NCI-H1436 treated with DMSO at 0.1 percent for 48 hours (cell line): Measurements from ENCODE around the gene PTTG1.

Source experiments
- DNase-seq: peaks from one replicate; lab custom pipeline; 2025; lab: John Stamatoyannopoulos, UW

Gene PTTG1

GRCh38 chr5:160421625-160422258 is at the start of gene PTTG1:
PTTG1 (plus strand) TSS chr5:160421855; CDS start chr5:160422313, 458 bp downstream.
- DNase-seq: peak; percentile 87

DNA sequence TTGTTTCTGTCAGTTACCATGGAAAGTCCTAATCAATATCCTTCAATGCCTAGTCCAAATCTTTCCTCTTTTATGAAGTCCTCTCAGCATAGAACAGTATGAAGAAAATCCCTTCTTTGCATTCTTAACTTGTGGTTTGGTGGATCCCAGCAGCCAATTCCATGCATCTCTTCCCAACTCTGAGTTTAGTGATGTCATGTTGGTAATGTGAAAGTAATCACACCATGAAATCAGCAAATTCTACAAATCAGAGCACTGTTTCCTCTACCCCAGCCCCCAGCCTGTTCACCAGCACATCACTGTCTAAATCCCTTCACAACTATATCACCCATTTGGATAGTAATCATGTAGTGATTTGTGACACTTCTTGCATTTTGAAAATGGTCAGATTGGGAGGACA is 46.5 kb upstream of the PTTG1 start:
- no peak for DNase-seq

DNA sequence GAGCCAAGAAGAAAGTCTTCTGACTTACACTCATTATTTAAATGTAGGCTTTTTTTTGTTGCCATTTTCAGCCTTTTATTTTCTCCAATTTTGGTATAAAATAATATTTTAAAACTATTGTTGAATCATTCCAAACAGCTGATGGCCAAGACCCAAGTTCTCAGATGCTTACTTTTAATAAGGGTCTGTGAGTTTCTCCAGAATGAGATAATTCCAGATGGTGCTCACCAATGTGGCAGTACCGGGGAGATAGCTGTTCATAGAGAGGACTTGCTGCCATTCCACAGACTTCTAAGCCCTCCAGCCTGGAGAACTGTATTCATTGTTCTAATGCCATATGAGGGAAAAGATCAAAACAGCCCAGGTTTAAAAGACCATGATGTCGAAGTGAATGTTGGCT is 46.0 kb upstream of the PTTG1 start:
- DNase-seq: no peak

DNA sequence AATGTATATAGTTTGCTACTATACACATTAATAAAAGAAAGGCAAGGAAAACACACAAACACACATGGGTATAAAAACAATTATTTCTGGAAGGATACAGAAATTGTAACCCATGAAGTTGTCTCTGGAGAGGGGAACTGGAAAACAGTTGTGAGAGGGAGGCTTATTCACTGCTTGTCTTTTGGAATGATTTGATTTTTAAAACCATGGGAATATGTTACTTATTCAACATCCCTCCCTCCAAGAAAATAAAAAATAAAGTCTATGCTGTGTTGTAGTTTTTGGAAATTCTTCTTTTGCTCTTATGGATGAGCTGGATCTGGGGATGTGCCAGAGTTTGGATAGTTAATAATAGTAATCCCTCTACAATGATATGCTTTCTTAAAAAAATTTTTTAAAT is 45.2 kb upstream of the PTTG1 start:
- DNase-seq: no peak

GRCh38 chr5:160377651-160378050 is 44.0 kb upstream of the PTTG1 start:
- DNase-seq: no peak

DNA sequence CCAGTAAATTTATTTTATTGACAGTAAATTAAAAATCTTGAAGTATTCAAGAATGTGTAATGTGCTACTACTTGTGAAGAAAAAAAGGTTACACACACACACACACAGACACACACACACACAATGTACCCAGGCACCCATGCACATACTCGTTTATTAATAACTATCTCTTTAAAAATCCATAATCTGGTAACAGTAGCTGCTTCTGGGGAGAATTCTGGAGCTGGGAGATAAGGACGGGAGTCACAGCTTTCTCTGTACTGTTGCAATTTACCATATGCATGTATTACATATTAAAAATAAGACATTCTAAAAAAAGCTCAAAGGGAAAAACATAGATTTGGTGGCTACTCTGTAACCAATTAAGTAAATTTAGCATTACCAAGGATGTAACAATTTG is 43.3 kb upstream of the PTTG1 start:
- no peak for DNase-seq

GRCh38 chr5:160379511-160379910 is 42.1 kb upstream of the PTTG1 start:
- no peak for DNase-seq

DNA sequence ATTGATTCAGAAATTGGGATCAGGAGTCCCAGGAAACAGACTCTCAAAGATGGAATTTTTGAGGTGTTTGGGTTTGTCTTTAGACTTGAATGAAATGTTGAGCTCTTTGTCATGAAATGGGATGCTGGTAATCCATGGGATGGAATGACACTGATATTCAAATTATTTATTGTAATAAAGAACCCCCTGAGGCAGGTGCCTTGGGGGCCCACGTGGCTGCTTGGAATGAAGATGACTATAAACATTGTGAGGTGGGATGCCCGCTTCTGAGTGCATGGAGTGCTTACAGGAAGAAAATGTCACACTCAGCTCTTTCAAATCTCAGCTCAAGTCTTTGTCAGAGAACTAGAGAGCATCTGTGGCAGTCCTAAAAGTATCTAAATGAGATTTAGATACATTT is 41.6 kb upstream of the PTTG1 start:
- DNase-seq: no peak

- DNase-seq: peak; percentile 44
These were observed 39.3 kb upstream of the PTTG1 start for GRCh38 chr5:160382346-160382745.

DNA sequence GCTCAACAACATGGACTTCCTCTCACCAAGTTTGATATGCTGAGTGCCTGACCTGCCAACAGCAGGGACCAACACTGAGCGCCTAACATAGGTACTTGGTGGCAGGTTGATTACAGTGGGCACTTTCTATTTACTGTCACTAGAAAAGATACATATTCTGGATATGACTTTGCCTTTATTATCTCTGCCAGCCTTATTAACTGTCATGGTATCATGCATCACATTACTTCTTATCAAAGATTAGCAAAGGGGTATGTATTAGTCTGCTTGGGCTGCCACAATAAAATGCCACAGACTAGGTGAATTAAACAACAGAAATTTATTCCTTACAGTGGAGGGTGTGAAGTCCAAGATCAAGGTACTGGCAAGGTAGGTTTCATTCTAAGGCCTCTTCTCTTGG is 37.0 kb upstream of the PTTG1 start:
- DNase-seq: no peak

DNA sequence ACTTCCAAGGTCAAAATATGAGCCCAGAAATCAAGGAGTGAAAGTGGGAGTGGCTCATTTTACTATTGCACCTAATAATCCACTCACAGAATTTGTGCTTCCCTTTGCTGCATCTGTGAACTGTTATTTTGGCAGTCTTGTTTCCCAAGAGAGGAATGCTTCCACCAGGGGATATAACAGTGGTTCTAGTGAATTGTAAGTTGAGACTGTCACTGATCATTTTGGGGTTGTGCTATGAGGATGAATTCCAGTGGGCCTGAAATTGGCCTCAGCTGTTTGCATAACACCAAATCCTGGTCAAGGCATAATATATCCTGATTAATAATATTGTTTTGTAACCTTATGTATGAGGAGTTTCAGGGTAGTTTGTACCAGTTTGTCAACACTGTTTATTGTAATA is 36.2 kb upstream of the PTTG1 start:
- no peak for DNase-seq

- DNase-seq: no peak
These were observed 34.2 kb upstream of the PTTG1 start for GRCh38 chr5:160387445-160387844.

GRCh38 chr5:160390787-160391696 is 30.6 kb upstream of the PTTG1 start:
- no peak for DNase-seq

DNA sequence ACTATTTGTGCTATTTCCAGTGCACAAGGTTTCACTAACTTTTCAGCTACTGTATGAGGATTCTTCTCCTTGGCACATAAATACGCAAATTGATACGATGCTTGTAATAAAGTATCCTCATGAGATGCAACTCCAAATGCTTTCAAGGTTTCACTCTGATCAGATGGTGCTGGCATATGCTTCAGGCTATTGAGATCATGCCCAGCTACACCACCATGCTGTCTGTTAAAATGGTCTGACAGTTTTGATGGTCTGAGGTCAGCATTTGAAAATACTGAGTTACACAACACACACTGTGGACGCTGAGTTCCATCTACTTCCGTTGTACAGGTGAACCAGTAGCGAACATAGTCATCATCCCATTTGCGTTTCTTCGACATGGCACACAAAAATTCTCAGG is 26.5 kb upstream of the PTTG1 start:
- no peak for DNase-seq

DNA sequence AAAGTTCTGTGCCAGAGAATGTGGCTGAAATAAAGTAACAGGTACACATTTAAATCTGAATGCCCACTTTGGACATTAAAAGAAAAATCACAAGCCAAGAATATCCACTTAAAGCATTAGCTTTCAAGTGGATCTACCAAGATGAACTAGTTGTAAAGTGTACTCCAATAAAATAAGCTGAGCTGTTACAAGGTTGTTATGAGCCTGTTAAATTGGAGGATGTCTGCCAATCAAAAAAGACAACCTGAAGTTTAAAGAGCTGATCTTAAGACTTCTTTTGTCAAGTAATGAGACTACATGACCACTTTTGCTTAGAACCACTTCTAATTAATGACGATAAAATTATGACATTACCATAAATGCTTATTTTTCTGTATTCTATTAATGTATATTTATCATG is 24.2 kb upstream of the PTTG1 start:
- no peak for DNase-seq

- DNase-seq: no peak
These were observed 22.8 kb upstream of the PTTG1 start for GRCh38 chr5:160398806-160399205.

DNA sequence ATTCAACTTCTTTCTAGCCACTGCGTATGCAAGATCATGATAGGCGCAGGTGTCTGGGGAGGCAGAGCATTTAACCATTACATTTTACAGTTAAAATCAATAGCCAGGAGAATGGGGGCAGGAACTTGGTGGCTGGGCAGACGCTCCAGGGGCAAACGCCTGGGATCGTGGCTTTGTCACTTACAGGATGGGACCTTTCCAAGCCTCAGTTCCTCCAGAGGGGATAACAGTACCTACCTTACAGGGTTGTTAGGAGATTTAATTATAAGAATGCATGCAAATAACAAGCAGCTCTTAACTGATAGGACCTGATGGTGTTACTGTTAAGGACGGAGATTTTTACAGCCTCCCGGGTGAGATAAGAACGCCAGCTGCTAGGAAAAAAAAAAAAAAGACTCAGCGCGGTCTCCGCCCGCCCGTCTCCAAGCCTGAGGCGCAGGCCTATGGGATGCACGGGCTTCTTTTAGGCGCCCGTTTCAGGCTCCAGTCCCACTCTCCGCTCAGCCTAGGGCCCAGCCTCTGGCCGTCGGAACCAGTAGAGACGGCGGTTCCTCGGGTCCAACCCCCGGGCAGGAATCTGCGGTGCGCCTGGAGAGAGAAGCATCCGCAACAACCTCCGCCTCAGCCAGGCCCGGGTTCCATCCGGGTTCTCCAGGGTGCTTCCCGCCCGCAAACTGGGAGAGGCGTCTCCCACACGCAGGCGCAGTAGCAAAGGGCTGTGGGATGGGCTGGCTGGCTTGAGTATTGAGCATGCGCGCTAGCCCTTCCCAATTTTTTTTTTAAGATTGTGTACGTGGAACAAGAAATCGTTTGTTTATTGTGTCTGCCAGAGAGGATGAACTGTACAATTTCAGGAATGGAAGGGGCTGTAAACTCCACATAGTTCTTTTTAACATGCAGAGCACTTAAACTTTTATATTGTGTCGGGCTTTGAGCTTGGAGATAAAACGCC is 22.0 kb upstream of the PTTG1 start, which contains the start of gene FAM200C:
Gene FAM200C (minus strand): TSS at position 653 of the 952 bp plus-strand sequence. CDS start 4,564 bp downstream, outside the sequence.
- DNase-seq: peak; percentile 53

GRCh38 chr5:160418561-160419457 is 2.8 kb upstream of the PTTG1 start, which contains the start of gene SLU7:
SLU7 (minus strand) TSS chr5:160419081; CDS start chr5:160415294, 3,787 bp downstream.
- peak; percentile 79 for DNase-seq

DNA sequence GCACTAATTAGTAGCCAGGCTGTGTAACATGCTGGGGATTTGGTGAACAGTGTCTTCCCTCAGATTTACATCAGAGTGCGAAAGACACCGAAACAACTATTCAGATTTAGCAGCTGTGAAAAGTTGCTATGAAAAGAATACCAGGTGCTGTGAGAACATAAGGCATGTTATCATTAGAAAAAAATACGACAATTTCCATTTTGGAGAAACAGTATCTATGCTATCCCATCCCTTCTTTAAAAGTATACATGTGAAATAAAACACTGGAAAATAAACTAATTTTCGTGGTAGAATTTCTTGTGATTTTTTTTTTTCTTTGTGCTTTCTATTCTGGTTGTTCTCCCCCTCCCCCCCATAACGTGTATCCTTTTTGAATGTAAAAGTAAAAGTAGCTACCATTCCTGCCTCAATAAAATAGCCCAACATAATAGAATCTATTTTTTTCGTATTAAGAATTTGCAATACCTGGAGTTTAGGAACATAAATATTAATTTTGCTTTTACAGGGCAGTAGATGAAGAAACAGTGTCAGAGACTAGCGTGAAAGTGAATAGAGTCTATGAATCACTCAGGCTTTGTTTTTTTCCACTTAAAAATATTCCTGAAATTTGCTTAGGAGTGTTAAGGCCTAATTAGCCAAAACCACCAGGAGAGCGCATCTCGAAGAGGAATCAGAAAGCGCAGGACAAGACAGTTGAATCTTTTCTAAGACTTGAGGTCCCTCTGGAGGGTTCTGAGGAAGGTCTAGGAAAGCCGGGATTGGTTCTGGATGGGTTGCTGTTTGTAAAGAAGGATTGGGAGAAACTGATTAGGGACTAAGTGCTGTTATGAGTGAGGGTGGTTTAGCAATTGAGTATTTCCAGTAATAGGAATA is 2.0 kb upstream of the PTTG1 start:
- no peak for DNase-seq

GRCh38 chr5:160420331-160420610 is 1.4 kb upstream of the PTTG1 start:
- no peak for DNase-seq
